Measurements from ENCODE around the gene WWC1.
A peak's percentile ranks its signal among the peaks of the same experiment; 100 is the strongest.
"Not testable (repeated sequence)": the region's sequence is repeated elsewhere in the genome, so short reads cannot be mapped to it uniquely, and the experiment has no call there.

Gene WWC1

GRCh38 chr5:168286863-168287262 lies 4.6 kb upstream of the WWC1 start:
- not testable (repeated sequence) for DNase-seq

GRCh38 chr5:168287362-168287761 lies 4.1 kb upstream of the WWC1 start:
- DNase-seq, result no peak

DNA sequence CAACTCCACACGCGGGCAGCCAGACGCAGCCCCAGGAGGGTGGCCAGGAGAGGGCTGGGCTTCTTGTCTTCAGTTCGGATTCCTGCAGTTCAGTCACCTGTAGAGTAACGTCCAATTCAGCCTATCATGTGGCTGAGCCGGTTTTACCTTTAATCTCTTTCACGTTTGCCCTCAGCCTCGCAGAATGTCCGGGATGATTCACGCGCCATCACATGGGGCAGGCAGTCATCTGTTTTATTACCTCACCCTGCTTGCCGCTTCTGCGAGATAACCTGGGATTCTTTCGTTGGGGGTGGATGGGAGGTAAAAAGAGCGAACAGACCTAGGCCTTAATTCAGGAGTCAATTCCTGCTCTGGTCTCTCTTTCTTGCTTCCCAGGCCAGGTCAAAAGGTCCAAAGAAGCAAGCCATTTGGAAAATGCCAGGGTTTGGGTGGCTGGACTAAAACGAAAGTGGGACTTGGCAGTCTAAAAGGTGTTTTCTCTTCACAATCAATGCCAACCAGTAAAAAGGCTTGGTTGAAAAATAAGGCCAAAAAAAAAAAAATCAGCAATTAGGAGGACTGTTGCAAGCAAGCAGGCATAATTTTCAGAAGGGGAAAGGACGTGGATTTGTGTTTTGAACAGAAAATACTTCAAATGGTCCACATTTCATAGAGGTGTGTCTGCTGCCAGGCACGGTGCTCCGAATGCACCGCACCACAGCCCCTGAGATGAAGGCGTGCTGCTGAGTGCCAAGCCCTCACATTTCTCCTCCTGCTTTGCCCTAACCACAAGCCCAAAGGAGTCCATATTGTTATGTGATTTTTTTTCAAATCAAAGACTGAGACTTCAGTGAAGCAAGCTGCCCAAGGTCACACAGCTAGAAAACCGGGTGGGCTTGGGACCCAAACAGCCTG lies 2.8 kb upstream of the WWC1 start:
- no peak for DNase-seq

- no peak for DNase-seq
Observed at GRCh38 chr5:168290902-168291341, 523 bp upstream of the WWC1 start.

- no peak for DNase-seq
Observed at GRCh38 chr5:168291964-168292785, 730 bp downstream of the WWC1 start.

- DNase-seq, result no peak
Observed at GRCh38 chr5:168292786-168293696, 1.6 kb downstream of the WWC1 start.

GRCh38 chr5:168295574-168296201 lies 4.2 kb downstream of the WWC1 start:
- peak; percentile 27 for DNase-seq

GRCh38 chr5:168296682-168297081 lies 5.2 kb downstream of the WWC1 start:
- DNase-seq, result no peak

GRCh38 chr5:168298949-168299348 lies 7.5 kb downstream of the WWC1 start:
- DNase-seq, result no peak

DNA sequence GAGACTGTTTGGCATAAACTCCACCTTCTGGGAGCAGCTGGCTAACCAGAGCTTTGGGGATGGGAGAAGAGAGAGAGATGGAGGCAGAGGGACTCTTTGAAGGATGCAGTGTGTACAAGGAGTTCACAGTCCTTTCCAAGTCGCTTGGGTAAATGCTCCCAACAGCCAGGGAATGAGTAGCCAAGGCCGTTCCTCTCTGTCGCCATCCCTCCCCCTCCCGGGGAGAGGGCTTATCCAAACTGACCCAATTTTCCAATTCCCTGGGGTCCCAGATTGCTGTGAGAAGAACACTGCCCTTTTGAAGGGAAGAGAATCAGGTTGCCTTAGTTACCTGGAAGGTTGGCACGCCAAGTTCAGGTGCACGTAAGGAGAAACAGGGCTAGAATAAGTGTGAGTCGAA lies 7.9 kb downstream of the WWC1 start:
- no peak for DNase-seq

DNA sequence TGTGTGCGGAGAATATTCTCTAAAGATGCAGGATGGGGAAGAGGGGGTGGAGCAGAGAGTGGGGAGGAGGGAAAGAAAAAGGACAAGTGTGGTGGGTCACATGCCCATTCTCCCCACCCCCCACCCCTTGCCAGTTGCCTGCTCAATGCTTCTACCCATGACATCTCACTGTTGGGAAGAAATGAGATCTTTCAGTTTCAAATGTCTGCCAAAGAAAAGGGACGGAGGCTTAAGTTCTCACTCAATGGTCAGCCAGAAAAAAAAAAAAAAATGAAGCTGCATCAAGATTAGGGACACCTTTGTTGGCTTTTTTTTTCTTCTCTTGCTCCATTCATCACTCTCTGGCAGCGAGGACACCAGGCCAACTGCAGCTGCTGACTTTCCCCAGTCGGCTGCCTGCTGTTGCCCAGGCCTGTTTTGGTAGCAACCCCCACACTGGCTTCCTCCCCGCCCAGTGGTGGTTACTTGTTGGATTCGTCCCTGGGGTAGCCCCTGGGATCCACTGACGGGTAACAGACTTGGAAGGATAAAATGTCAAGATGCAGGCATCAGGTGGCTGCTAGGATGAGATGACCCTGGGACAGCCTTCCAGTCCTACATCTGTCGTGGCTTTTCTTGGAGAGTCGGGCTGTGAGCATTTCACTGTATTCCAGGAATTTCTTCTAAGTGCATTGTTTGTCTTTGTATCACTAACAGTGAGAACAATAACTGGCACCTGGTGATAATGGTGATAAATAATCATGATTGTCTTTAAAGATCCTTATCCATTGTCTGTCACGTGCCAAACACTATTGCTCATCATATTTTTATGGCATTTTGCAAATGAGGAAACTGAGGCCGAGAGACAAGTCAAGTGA lies 9.1 kb downstream of the WWC1 start:
- no peak for DNase-seq

DNA sequence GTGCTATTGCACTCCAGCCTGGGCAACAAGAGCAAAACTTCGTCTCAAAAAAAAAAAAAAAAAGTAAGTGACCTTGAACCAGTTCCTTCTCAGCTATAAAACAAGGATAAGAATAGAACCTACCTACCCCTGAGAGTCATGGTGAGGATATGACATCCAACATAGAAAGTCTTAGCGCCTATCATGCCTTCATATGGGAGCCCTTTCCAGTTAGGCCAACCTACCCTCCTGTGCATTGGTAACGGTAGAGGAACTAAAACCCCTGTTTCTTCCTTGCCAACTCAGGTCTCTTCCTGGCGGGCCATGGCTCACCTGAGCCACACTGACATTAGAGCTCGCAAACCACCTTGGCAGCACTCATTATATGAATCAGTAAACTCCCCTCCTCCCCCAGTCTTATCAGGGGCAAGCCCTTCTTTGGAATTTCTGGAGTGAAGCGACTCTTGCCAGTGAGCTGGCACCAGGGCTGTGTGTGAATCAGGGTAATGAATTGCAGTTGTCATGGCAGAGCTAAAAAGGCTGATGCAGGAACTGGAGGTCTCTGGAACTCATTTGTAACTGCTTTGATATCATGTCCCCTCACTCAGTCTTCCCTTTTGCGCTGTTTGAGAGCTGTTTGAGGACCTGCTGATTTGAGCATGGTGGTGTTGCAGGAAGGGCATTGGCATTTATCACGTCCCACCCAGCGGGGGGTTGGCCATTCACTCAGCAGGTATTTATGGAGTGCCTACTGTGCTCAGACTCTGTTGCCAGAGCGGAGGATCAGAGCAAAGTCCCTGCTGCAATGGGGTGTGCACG lies 10.3 kb downstream of the WWC1 start:
- DNase-seq, result no peak

DNA sequence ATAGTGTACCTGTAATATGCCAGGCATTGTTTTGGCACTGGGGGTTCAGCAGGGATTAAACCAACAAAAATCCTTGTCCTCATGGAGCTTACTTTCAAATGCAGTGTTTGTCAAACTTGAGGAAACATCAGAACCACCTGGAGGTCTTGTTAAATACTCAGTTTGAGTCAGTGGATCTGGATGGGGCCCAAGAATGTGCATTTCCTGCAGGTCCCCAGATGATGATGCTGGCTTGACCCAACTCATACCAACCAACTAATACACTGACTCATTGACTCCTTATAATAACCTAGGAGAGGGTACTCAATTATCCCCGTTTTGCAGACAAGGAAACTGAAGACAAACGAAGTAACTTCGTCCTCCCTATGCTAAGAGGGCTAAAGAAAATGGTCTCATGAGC lies 11.3 kb downstream of the WWC1 start:
- DNase-seq, result no peak

GRCh38 chr5:168303393-168304025 lies 12.1 kb downstream of the WWC1 start:
- DNase-seq, result no peak

- DNase-seq, result no peak
Observed at GRCh38 chr5:168304349-168304748, 12.9 kb downstream of the WWC1 start.

GRCh38 chr5:168305281-168305680 lies 13.8 kb downstream of the WWC1 start:
- no peak for DNase-seq

DNA sequence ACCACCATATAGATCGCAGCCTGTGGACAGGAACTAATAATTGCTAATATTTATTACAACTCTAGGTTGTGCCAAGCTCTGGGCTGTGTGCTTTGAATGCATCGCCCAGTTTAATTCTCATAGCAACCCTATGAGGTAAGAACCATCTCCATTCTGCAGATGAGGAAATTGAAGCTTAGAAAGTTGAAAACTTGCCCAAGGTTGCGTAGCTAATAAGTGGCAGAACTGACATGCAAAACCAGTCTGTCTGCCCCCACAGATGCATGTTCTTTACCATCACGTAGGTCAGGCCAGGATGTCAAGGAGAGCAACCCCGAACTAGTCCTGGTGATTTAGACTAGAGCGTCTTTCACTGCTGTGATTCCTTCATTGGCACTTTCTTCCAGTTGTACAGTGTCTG lies 15.6 kb downstream of the WWC1 start:
- no peak for DNase-seq

- DNase-seq, result no peak
Observed at GRCh38 chr5:168307925-168308584, 16.6 kb downstream of the WWC1 start.

- DNase-seq, result no peak
Observed at GRCh38 chr5:168308976-168309598, 17.6 kb downstream of the WWC1 start.

All from NCI-H2029 (cell line).